Fibroblast of the conjunctiva (primary cell): ENCODE measurements around the gene WNT4.

Experiments used
- DNase-seq: peaks from one replicate; pipeline ENCODE4 v3.0.0-alpha.2; 2010; ENCODE audit warnings: low read depth

The WNT4 gene

DNA sequence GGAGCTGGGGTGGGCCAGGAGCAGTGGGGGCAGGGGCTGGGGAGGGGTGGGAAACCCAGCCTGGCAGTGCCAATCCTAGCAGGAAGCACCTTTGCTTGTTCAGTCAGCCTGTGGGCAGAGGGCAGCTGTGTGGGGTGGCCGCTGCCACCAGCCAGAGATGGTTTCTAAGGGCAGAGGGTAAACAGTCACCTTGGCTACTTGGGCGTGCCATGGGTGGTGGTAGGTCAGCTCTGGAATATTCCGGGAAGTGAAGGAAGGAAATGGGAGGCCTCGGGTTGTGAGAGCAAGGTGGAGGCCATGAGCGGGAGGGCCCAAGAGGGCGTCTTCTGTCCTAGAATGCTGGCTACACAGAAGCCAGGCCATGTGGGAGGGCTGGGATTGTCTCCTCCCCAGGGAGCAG is 20.7 kb upstream of the WNT4 start:
- no peak for DNase-seq

DNA sequence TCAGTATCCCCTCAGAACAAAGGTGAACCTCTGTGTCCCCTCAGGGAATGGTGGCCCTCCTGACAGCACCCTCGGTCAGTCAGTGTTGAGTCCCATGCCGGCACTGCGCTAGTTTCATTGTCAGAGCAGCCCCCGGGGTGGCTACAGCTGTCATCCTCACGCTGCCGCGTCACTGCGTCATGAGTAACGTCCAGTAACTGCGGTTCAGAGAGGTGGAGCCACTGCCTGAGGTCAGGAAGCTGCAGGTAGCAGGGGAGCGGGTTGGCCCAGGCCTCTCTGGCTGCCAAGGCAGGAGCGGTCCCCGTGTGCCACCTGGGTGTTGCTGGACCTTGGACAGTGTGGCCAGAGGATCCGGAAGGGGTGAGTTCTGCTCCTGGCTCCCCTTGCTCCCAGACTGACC is 20.2 kb upstream of the WNT4 start:
- no peak for DNase-seq

DNA sequence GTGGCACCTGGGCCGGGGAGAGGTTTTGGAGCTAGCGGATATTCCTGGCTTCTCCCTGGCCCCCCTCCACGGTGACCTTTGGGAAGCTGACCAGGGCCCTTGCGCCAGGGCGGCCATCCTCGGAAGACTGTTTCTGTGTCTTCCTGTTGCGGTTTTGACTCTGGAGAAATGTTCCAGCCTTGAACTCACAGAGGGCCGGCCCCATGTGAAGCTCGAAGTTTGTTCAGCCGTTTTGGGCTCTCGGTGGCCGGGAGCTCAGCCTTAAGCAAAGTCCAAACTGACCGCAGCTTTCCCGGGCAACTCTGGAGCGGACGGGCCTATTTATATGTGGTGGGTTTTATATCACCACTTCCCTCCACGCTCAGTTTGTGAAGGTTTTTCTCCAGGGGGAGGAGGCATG is 17.0 kb upstream of the WNT4 start:
- DNase-seq: no peak

DNA sequence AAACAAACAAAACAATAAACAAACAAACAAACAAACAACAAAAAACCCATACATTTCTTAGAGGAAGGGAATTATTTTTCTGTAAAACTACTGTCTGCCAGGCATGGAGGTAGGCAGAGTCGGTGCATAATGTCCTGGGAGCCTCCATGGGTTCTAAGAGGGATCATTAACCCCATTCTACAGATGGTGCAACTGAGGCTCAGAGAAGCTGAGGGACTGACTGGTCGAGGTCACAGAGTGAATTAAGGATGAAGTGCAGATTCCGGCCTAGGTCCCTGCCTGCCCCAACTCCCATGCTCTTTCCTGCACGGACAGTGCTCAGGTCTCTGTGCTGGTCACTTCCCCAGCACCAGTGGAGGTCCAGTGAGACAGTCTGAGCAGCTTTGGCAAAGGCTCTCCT is 15.8 kb upstream of the WNT4 start:
- DNase-seq: no peak

DNA sequence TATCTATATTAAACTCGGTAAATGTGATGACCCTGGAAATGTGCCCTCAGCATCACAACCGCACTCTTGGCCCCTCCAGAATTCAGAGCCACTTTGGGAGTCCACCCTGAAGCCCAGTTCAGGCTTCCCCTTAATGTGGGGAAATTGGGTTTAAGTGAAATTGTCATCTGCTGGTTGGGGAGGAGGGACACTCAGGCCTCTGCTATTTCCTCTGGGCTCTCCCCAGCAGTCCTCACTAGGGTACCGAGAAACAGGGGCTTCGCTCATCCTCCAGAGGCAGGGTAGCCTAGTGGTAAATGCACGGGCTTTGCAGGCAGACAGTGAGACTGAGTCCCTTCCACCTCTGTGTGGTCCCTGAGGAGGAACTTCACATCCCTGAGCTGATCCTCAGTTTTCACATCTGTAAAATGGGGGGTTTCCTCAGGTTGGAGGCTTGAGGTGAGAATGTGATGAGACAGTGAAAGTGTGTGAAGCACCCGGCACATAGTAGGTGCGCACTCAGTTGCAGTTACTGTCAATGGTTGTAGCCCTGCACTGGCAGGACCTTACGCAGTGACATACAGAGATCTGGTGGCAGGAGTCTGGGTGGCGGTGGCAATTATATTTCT is 14.6 kb upstream of the WNT4 start:
- no peak for DNase-seq

DNA sequence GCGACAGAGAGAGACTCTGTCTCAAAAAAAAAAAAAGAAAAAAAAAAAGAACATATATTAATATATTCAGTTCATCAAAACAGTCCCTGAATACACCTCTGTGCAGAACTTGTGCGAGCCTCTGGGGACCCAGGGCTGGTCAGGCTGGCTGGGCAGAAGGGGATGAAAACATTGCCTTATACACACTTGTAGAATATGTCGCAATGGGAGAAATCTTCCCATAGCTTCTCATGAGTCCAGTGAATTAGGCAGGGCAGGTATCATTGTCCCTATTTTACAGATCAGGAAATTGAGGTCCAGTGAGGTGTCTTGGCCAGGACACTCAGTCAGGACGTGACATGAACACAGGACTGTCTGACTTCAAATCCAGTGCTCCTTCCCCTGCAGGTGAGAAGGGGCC is 12.6 kb upstream of the WNT4 start:
- no peak for DNase-seq

DNA sequence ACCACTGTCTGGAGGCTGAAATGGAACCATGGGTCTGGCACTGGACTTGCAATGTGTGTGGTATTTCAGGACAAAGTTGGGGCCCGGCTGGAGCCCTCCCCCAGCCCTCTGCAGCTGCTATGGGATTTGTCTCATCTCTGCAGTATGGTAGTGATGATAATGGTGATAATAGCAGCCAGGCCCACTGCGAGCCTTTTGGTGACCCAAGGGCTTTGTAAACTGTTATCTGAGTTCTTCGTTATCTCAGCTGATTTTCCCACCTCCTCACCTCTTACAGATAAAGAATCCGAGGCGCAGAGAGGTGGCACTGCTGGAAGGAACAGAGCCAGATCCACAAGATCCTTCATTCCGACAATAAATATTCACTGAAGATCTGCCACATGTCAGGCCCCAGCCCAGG is 11.7 kb upstream of the WNT4 start:
- DNase-seq: no peak

DNA sequence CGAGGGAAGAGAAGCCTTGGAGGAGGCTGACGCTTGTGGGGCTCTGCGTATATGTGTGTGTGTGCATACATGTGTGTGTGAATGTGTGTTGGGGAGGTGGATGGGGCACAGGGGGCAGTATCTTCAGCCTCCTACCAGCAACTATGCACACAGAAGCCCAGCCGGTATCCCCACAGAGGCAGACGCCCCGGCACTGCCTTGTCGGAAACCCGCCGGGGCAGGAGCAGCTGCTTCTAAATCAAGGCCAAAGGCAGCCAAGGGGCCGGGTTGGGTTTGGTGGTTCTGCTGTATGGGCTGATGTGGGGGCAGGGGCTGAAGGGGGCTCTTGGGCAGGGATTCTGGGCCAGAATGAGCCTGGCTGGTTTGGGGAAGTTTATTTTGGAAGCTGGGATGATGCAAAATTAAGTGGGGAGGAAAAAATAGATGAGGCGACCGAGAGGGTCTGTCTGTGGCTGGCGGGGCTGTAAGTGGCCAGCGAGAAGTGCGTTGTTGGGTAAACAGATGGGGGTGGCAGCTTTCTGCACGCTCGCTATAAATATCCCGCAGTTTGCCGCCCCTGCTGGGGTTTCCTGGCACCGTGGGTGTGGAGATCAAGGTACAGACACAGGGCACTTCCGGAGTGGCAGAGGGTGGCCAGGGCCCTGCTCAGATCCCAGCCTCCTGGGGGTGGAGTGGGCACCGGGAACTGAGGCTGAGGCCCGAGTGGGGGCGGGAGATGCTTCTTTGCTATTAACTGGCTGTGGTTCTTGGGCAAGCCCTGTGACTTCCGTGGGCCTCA is 11.0 kb upstream of the WNT4 start:
- DNase-seq: no peak

DNA sequence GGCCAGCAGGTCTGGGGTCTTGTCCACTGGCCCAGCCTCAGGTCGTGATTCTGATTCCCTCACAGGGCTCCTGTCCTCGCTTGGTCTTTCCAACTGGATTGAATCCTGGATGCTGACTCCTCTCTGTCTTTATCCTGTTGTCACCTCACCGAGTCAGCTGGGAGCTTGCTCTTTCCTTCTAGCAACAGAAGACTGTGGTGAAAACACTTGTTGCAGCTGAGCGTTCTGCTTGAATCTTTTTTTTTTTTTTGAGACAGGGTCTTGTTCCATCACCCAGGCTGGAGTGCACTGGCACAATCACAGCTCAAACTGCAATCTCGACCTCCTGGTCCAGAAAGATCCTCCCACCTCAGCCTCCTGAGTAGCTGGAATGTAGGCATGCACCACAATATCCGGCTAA is 8.0 kb upstream of the WNT4 start:
- no peak for DNase-seq

DNA sequence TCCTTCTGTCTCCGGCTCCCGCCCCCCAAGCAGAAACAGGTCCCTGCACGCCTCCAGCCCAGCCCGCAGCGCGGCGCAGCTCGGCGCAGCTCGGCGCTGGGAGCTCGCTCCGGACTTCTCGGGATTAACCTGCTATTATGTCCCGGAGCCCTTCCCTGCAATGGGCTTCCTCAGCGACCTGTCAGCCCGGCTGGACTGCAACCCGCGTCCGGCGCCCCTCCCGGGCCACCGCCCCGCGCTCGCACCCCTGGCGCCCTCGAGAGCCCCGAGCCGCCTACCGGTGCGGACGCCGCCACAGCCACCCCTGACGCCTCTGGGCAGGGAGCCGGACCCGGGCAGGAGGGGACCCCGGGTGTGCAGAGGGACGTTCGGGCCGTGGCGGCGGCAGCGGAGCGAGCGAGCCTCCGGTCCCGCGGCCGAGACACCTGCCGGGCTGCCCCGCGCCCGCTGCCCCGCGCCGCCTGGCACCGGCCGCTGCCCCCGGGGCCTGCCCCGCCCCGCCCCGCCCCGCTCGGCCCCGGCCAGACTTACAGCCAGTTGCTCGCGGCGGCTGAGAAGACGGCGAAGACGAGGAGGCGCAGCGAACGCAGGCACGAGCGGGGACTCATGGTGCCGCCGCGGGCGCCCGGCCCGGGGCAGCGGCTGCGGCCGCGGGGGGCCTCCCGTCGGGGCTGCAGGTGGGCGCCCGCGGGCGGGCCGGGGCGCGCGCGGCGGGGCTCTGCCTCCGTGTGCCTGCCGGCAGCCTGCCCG is 407 bp downstream of the WNT4 start:
- DNase-seq: no peak

DNA sequence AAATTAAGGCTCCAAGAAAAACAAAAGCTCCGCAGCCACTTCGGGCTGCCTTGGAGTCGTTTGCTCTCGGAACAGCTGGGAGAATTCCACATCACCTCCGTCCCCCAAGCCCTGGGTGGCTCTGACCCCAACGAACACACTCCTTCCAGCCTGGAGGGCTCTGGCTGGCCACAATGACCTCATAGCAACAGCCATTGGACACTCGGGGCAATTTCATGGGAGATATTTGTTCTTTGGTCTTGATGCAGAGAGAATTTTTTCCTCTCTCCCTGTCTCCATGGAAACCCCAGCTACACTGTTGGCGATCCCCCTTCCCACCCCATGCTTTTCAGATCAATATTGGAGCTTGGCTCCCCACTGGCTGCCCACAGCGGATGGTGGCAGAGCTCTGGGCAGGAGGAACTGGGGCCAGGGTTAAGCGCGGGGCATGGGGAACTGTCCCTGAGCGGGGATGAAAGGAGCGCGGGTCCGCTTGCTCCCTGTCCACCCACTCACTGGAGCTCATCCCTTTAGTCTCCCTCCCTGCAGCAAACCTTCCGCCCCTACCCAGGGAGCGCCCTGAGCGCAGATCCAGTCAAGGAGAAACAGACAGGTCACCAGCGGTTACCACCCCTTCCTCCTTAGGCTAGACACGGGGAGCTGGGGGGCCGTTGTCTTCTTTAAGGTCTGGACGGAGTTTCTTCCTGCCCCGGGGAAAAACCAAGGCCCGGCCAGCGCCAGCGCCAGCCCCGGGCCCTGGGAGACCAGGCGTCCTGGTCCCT is 1.2 kb downstream of the WNT4 start:
- DNase-seq: no peak

DNA sequence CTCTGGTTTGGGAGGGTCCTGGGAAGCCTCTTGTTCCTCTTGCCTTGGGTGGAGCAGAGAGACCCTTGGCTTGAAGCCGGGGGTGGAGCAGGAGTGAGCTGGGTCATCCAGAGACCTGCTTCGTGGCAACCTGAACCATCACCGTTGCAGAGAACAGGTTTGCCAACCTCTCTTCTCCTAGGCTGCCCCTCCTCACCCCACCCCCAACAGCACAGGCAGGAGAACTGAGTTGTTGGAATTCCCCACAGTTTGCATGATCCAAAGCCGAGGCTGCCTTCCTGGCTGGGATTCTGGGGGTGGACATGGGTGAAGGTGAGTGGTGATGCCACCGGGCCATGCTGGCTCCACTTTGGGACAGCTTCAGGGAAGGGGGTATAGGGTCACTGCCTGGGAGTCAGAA is 2.2 kb downstream of the WNT4 start:
- no peak for DNase-seq

DNA sequence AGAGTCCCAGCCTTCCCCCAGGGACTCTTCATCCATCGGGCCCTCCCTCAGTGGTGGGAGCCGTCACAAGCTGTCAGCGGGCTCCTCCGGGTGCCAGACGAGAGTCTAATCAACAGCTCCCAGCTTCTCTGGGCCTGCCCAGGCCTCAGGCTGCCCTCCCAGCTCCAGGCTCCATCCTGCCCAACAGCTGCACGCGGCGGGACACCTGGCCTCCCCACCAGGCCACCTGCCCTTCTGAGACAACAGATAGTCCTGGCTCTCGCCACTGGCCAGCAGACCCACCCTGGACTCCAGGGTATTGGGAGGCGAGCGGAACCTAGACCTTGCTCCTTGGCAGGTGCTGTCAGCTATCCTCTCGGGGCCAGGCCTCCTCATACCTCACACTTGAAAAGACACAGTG is 3.1 kb downstream of the WNT4 start:
- no peak for DNase-seq

DNA sequence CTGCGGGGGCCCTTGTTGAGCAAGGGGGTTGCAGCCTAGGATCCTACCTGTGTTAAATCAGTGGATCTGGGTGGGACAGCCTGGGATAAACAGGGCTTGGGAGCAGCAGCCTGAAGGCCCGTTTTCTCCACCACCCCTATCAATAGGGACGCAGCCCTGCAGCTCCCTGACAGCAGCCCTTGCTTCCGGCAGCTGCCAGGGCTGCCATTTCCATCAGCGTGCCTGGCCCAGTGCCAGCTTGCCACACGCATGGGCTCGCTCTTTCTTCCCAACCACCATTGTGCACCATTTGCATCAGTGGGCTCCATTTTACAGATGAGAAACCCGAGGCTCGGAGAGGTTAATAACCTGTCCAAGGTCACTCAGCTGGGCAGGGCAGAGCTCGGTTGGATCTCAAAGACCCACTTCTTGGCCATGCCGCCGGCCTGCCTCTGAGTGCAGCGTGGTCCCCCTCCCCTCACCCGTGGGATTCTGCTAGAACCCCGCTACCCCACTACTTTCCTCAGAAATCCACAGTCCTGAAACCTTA is 3.8 kb downstream of the WNT4 start:
- no peak for DNase-seq

DNA sequence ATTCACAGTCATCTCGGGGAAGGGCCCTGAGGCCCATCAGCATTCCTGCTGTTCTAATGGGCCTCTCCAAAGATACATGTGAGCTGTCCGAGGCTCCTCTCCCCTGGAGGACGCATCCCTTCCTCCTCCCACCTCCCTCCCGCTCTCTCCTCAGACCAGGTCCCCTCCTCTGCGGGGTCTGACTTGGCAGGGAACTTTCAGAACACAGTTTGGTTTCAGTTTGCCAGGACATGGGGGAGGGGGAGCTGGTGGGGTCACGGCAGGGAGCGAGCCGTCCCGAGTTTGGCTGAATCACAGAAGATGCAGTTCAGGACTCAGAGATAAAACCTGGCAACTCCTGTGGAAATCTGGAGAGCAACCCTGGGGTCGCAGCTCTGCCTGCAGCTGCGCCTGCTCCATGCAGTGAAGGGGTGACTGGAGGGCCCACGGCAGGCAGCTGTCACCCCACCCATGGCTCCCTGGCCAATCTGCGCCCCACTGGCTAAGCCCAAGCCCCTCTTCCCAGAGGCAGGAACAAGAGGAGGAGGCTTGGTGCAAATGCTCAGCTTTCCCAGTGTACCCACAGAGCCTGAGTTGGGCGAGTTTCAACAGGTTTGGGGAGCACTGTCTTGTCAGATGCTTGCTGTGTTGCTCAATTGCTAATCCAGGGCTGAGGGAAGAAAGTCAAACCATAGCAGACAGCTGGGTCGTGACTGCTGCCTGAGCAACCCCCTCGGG is 5.7 kb downstream of the WNT4 start:
- DNase-seq: no peak

DNA sequence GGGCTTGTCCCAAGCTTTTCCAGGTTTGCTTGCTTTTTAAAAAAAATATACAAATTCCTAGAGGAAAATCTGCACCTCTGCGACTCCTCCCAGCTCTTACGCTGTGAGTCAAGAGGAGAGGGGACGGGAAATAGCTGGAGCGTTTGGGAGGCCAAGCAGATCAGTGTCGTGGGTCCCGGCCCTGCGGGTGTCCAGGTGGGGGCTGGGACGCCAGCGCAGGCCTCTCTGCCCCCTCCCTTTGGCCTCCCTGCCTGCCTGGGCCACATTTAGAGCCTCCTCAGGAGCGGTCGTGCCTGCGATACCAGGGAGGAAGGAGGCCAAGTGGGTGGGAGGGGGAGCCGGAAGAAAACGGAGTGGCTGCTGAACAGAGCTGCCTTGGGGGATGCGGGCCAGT is 9.0 kb downstream of the WNT4 start:
- no peak for DNase-seq

DNA sequence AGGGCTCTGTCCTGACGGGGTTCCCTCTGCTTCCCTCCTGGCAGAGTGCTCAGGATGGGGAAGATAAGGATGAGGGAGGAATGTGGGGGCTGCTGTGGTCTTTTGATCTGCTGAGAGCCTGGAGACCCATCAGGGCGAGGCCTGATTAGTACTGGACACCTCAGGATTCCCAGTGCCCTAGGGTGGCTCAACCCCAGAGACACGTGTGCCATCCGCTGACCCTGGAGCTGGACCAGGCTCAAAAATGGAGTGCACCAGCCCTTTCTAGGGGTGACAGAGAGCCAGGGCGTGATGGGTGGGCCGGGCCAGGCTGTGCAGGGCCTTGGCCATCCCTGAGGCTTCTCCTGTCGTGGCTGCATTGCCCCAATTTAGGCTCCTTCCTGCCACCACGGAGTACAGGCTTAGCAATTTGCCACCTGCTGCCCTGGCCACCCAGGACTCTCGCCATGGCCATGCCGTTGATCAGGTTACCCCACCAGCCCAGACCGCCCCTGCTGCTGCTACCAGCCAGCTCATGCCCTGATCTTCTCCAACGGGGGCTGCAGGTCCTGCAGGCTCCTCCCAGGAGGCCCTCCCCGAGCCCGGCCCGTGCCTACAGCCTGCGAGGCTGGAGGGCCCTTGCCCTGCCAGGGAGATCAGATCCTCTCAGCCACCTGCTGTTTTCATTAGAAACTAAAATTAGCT is 9.5 kb downstream of the WNT4 start:
- DNase-seq: no peak

DNA sequence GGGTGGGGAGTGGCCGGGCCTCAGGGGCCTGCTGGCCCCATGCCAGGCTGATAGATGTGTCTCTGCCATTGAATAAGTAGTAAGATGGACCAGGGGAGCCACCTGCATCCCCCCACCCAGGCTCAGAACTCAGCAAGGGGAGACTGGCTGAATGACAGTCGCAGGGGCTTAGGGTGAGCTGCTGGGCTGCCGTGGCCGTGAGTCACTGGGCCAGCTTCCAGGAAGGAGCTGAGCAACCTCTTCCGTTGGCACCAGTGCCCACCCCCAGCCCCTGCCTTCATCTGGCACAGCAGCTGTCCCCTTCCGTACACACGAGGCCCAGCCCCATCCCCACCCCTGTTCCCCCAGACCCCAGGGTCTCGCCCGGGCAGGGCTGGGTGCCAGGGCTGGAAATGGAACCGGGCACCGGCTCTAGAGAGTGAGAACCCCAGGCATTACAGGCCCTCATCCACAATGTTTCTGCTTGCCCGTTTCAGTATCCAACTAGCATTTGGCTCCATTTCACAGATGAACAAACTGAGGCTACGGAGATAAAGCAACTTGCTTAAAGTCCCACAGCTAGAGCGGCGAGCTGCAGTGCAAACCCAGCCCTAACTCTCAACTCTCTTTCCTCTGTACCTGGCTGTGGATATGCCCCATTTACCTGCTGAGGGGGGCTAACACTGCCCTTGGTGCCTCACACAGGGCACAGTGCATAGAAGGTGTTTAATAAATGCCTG is 10.2 kb downstream of the WNT4 start:
- DNase-seq: peak; percentile 36

DNA sequence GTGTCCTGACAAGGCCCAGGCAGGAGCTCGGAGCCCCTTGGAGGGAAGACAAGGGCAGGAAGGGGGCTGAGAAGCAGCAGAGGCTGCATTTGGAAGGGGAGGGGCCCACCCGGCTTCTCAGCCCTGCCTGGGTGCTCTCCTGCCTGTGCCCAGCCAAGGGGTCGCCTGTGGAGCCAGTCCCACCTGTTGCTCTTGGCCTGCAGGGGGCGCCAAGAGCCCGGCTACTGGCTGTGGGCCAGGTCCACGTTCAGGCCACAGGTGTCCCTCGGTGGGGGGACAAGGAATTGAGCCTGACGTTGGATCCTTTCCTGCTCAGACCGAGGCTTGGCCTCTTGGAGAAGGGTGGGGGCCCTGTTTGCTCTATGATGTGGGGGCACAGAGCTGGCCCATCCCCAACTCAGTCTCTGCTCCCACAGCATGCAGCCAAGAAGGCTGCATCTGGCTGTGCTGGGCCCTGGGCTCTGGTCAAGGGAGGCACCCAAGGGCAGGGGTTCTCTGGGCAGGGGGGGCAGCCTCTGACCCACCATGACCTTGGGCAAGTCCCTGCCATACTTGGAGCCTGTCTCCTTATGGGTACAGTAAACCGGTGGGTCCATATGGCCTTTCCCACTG is 10.9 kb downstream of the WNT4 start:
- DNase-seq: no peak

DNA sequence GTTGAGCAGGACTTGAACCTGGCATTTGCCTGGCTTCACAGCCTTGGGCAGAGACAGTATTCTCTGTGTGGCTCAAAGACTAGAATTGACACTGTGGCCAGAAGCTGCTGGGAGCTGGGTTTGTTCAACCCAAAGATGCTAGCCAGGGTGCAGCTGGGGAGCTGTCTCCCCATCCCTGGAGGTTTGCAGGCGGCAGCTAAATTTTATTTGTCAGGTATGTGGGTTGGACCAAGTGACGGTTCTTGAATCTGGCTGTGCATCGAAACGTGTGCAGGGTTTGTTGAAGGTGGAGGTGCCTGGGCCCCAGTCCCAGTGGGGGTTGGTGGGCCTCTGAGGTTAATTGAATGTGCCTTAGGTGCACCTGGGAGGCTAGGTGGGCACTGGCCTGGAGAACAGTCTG is 11.8 kb downstream of the WNT4 start:
- DNase-seq: no peak
